RWPE1 (cell line): Measurements from ENCODE around the gene ERCC6.

Experiments used
- CTCF ChIA-PET: fragments of 350-600 bp; sonication (Branson Sonifier 250); formaldehyde crosslinking; extraction: SDS; loops from one replicate; lab custom pipeline; 2021; lab: Yijun Ruan, JAX
- POLR2A ChIA-PET: fragments of 400-600 bp; formaldehyde crosslinking; extraction: SDS; loops from one replicate; lab custom pipeline; 2020; ENCODE audit warnings: antibody characterized with exemption; ENCODE audit not compliant: low non-redundant PET; lab: Yijun Ruan, JAX
- DNase-seq: peaks from one replicate; pipeline ENCODE4 v3.0.0; 2012; ENCODE audit warnings: low spot score
- H3K27ac ChIP-seq: fragments of 450-650 bp; 2 replicates; pipeline ENCODE4 v1.5.1; 2017
- CTCF ChIP-seq: fragments of 450-650 bp; conservative IDR thresholded peaks from 2 replicates; pipeline ENCODE4 v1.5.1; 2017; ENCODE audit warnings: low read depth, mild to moderate bottlenecking

Gene ERCC6

GRCh38 chr10:49471532-49471931 lies 67.4 kb downstream of the ERCC6 start:
- CTCF ChIA-PET = no interaction called here

GRCh38 chr10:49465736-49466135 lies 73.2 kb downstream of the ERCC6 start:
- ChIA-PET POLR2A (no interaction called here), CTCF (no interaction called here)
- no peak for DNase-seq
- no peak for TF ChIP-seq CTCF
- H3K27ac ChIP-seq = no peak overlapping the region

More at GRCh38 chr10:49471532-49471931, 67.4 kb downstream of the ERCC6 start:
- POLR2A ChIA-PET = no interaction called here
- TF ChIP-seq CTCF = no peak
- no peak overlapping the region for H3K27ac ChIP-seq
- DNase-seq = no peak
